HFF-Myc (cell line): ENCODE data around the gene ZCCHC8.
"Not testable (repeated sequence)": the region's sequence is repeated elsewhere in the genome, so short reads cannot be mapped to it uniquely, and the experiment has no call there.

Experiments used
- DNase-seq: peaks from one replicate; pipeline ENCODE4 v3.0.0-alpha.2; 2011; ENCODE audit warnings: low read depth; ENCODE audit errors: extremely low read depth
- H3K4me3 ChIP-seq: replicated peaks from 2 replicates; pipeline ENCODE4 v1.5.1; 2011; ENCODE audit warnings: low read depth, mild to moderate bottlenecking, control low read depth, low read length
- CTCF ChIP-seq: IDR thresholded peaks from 2 replicates; pipeline ENCODE4 v1.5.1; 2012; ENCODE audit warnings: mild to moderate bottlenecking, low read depth, low read length, control low read depth; ENCODE audit errors: missing control alignments

ZCCHC8 gene

GRCh38 chr12:122501489-122501989, 807 bp upstream of the ZCCHC8 start:
- no peak for TF ChIP-seq CTCF
- peak overlapping the region; percentile 72 for H3K4me3 ChIP-seq
- DNase-seq: no peak

GRCh38 chr12:122499991-122500684, 594 bp downstream of the ZCCHC8 start:
- peak overlapping the region; percentile 72 for H3K4me3 ChIP-seq
- DNase-seq: no peak
- TF ChIP-seq CTCF: no peak

DNA sequence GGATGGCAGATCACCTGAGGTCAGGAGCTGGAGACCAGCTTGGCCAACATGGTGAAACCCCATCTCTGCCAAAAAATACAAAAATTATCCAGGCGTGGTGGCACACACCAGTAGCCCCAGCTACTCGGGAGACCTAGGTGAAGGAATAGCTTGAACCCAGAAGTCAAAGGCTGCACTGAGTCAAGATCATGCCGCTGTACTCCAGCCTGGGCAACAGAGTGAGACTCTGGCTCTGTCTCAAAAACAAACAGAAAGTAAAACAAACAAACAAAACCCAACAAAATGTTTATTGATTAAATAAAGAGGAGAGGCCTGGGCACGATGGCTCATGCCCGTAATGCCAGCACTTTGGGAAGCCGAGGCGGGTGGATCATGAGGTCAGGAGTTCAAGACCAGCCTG, 5.5 kb downstream of the ZCCHC8 start:
- no peak for TF ChIP-seq CTCF
- no peak overlapping the region for H3K4me3 ChIP-seq

DNA sequence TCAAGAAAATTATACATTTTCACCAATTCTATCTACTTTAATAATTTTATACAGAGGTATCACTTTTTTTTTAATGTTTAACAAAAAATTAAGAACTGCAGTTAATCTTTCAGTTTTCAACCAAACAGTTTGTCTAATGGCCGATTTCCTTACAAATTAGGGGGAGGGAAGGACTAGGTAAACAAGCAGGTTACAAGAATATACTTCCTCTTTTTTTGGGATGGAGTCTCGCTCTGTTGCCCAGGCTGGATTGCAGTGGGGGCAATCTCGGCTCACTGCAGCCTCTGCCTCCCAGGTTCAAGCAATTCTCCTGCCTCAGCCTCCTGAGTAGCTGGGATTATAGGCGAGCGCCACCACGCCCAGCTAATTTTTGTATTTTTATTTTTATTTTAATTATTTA, 7.5 kb downstream of the ZCCHC8 start:
- not testable (repeated sequence) for H3K4me3 ChIP-seq, DNase-seq

More for the DNA sequence above, 5.5 kb downstream of the ZCCHC8 start:
- DNase-seq: no peak

GRCh38 chr12:122491991-122492390, 8.7 kb downstream of the ZCCHC8 start:
- no peak for DNase-seq
- H3K4me3 ChIP-seq: no peak overlapping the region
- TF ChIP-seq CTCF: no peak

DNA sequence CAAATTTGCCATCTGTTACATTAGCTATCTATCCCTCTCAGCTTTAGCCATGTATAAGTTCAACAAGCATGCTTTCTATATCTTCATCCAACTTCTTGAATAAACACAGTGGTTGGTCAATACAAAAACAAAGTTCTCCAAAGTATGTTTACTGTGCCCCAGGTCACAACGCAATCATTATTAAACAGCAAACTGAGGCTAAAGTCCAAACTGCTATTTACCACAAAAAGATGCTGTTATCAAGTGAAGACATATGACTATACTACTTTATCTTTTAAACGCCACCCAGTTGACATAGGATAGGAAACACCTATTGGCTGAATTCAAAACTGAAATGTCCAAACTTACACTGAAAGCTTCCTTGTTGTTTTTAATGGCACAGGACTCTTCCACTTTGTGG, 11.7 kb downstream of the ZCCHC8 start:
- DNase-seq: no peak
- TF ChIP-seq CTCF: no peak
- H3K4me3 ChIP-seq: no peak overlapping the region

DNA sequence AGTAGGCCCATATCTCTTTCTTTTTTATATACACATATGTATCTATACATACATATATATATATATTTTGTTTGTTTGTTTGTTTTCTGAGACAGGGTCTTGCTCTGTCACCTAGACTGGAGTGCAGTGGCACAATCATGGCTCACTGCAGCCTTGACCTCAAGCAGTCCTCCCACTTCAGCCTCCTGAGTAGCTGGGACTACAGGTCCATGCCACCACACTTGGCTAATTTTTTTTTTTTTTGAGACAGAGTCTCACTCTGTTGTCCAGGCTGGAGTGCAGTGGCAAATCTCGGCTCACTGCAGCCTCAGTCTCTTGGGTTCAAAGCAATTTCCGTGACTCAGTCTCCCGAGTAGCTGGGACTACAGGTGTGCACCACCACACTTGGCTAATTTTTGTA, 12.9 kb downstream of the ZCCHC8 start:
- not testable (repeated sequence) for H3K4me3 ChIP-seq, DNase-seq

DNA sequence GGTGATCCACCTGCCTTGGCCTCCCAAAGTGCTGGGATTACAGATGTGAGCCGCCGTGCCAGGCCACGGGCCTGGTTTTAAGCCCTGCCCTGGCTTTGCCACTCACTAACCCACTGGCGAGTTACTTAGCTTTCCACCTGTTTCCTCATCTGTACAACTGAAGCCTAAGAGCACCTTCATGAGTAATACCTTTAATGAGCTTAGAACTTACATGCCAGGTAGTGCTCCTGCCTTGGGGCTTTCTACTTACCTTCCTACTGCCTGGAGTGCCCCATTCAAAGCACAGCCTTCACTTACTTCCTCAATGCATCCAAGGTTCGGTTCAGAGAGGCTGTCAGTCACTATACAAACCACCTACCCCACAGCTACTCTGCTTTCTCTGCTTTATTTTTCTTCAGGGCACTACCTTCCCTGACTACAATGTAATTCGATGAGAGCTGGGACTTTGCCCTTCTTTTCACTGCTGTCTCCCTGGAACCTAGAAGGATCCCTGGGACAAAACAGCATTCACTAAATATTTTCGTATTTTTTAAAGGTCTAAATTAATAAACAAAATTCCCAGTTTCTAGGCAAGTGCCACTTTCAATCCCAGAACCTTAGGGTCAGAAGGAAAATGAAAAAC, 13.8 kb downstream of the ZCCHC8 start:
- no peak for DNase-seq
- TF ChIP-seq CTCF: no peak
- H3K4me3 ChIP-seq: no peak overlapping the region

- not testable (repeated sequence) for DNase-seq, H3K4me3 ChIP-seq
Measured at GRCh38 chr12:122486360-122486759, 14.4 kb downstream of the ZCCHC8 start.

- not testable (repeated sequence) for DNase-seq, H3K4me3 ChIP-seq
Measured at GRCh38 chr12:122484385-122484784, 16.3 kb downstream of the ZCCHC8 start.
